Endometrium (tissue), 2 donors: ENCODE data around the gene ZFAND6.

Experiments
- FAIRE-seq: peaks from 2 replicates; lab custom pipeline; 2012; peaks lifted over from hg19 to GRCh38; lab: Jason Lieb, UNC
- donor health status: control.
- donor health status: control.

ZFAND6 gene

GRCh38 chr15:80171787-80172186 is 112.3 kb downstream of the ZFAND6 start:
- no peak for FAIRE-seq

GRCh38 chr15:80172401-80172800 is 112.9 kb downstream of the ZFAND6 start:
- FAIRE-seq, result no peak

GRCh38 chr15:80173022-80173759 is 113.7 kb downstream of the ZFAND6 start:
- FAIRE-seq, result no peak

- no peak for FAIRE-seq
These were observed 114.7 kb downstream of the ZFAND6 start for GRCh38 chr15:80174017-80174746.

- no peak for FAIRE-seq
These were observed 116.0 kb downstream of the ZFAND6 start for GRCh38 chr15:80175436-80175835.

GRCh38 chr15:80176443-80176842 is 117.0 kb downstream of the ZFAND6 start:
- FAIRE-seq, result no peak

GRCh38 chr15:80177156-80177555 is 117.7 kb downstream of the ZFAND6 start:
- no peak for FAIRE-seq

GRCh38 chr15:80179025-80179759 is 119.7 kb downstream of the ZFAND6 start:
- FAIRE-seq, result no peak

GRCh38 chr15:80179935-80180334 is 120.5 kb downstream of the ZFAND6 start:
- no peak for FAIRE-seq

GRCh38 chr15:80180468-80180867 is 121.0 kb downstream of the ZFAND6 start:
- FAIRE-seq, result no peak

GRCh38 chr15:80180986-80181385 is 121.5 kb downstream of the ZFAND6 start:
- FAIRE-seq, result no peak

GRCh38 chr15:80182611-80183261 is 123.3 kb downstream of the ZFAND6 start:
- FAIRE-seq, result no peak

- no peak for FAIRE-seq
These were observed 123.8 kb downstream of the ZFAND6 start for GRCh38 chr15:80183306-80183705.

GRCh38 chr15:80183886-80184285 is 124.4 kb downstream of the ZFAND6 start:
- FAIRE-seq, result no peak

GRCh38 chr15:80184554-80184953 is 125.1 kb downstream of the ZFAND6 start:
- FAIRE-seq, result no peak

GRCh38 chr15:80185152-80185551 is 125.7 kb downstream of the ZFAND6 start:
- no peak for FAIRE-seq

GRCh38 chr15:80186066-80186465 is 126.6 kb downstream of the ZFAND6 start:
- FAIRE-seq, result no peak

- no peak for FAIRE-seq
These were observed 127.1 kb downstream of the ZFAND6 start for GRCh38 chr15:80186597-80186996.
